GM19043 (cell line): ENCODE data around the gene MED19.
"Not testable (repeated sequence)": the region's sequence is repeated elsewhere in the genome, so short reads cannot be mapped to it uniquely, and the experiment has no call there.

Experiments used
- ATAC-seq: cut with Tn5 transposase; IDR thresholded peaks from one replicate; pipeline ENCODE4 v1.9.1; 2021; ENCODE audit warnings: low read depth; ENCODE audit not compliant: unreplicated experiment

The MED19 gene

GRCh38 chr11:57709802-57710367 is 2.1 kb downstream of the MED19 start:
- ATAC-seq: no peak

DNA sequence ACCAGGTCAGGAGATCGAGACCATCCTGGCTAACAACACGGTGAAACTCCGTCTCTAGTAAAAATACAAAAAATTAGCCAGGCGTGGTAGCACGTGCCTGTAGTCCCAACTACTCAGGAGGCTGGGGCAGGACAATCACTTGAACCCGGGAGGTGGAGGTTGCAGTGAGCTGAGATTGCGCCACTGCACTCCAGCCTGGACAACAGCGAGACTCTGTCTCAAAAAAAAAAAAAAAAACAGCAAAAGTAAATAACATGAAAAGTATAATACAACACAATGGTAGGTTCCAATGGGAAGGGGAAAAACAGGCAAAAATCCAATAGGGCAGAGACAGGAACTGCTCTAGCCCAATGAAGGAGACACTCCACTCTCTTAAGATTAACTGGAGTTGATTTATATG is 6.6 kb downstream of the MED19 start:
- not testable (repeated sequence) for ATAC-seq

GRCh38 chr11:57704932-57705331 is 7.1 kb downstream of the MED19 start:
- ATAC-seq: no peak

GRCh38 chr11:57703341-57703740 is 8.7 kb downstream of the MED19 start:
- no peak for ATAC-seq

GRCh38 chr11:57700425-57700824 is 11.6 kb downstream of the MED19 start:
- ATAC-seq: no peak

DNA sequence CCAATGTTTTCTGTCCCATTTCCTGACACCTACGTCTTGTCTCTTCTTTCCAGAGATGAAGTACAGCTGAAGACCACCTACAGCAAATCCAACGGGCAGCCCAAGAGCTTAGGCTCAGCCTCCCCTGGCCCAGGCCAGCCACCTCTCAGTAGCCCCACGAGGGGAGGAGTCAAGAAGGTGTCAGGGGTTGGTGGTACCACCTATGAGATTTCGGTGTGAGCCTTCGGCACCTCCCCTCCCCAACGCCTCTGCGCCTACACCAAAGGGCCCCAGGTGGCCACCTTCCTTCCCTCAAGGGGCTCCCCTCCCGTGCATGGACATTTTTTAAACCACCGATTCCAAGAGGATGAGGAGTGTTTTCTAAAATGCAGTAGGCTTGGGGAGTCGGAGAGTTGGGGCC is 12.2 kb downstream of the MED19 start:
- no peak for ATAC-seq

DNA sequence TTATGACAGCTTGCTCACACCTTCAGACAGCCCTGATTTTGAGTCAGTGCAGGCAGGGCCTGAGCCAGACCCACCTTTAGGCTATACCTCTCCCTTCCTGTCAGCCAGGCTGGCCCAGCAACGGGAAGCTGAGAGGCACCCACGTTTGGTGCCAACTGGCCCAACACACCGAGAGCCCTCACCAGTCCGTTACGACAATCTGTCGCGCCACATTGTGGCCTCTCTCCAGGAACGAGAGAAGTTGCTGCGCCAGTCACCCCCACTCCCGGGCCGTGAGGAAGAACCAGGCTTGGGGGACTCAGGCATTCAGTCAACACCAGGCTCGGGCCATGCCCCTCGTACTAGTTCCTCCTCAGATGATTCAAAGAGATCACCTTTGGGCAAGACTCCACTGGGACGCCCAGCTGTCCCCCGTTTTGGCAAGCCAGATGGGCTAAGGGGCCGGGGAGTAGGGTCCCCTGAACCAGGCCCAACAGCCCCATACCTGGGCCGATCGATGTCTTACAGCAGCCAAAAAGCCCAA is 13.1 kb downstream of the MED19 start:
- ATAC-seq: no peak

GRCh38 chr11:57690474-57690873 is 21.5 kb downstream of the MED19 start:
- not testable (repeated sequence) for ATAC-seq

DNA sequence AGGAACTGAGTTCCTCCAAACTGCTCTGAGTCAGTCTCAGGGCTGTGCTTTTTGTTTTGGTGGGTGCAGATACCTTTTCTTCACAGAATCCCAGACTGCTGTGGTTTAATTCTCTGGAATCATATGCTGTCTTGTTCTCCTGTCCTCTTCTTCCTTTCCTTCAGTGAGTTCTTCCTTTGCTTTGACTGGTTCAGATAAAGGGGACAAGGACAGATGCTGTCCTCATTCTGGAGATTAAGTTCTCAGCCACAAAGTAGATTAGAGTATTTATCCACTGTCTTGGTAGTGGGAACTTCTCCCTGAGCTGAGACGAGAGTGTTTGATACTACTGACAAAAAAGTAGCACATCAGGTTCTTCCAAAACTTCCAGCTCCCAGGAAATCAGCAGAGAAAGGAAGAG is 30.8 kb downstream of the MED19 start:
- ATAC-seq: no peak

DNA sequence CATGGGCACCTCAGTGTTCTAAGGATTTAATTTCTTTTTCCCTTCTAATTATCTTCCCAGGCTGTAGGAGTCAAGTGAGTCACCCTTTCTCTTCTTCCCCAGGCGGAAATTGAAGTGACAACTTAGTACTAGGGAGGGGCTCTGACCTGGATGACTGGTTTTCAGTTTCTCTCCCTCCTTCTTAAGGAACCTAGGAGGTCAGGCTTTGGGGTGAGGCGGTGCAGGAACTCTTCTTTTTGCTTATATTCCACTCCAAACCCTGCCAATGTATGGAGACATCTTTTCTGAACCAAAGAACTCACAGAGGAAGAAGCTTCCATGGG is 31.5 kb downstream of the MED19 start:
- no peak for ATAC-seq

DNA sequence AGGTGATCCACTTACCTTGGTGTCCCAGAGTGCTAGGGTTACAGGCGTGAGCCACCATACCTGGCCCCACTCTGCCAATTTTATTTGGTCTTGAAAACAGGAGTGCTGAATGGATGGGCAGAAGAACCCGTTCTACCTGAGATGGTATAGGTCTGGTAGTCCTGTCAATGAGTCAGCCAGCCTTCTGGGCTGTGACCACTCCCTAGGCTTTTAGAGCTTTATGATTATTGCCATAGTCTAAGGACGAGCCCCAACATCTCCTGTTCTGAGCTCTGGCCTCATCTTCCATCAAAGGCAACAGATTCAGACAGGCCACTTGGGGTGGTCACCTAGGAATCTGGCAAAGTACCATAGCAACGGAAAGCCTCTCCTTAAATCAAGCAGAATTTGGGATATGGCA is 32.6 kb downstream of the MED19 start:
- no peak for ATAC-seq

GRCh38 chr11:57675176-57675941 is 36.7 kb downstream of the MED19 start:
- ATAC-seq: no peak

GRCh38 chr11:57674251-57674650 is 37.8 kb downstream of the MED19 start:
- ATAC-seq: no peak

DNA sequence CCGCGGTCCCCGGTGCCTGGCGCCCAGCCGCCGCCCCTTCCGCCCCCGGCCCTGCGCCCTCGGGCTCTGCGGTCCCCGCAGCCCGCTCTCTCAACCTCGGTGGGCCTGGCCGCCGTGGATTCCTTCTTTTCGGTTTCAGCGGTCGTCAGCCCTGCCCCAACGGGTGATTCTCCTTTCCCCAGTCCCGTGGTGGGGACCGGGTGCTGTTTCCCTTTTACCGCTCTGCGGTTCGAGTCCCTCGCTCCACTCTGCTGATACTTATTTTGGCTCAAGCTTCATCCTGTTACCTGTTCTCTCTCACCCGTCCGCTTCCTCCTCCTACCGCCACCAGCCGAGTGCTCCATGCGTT is 43.6 kb downstream of the MED19 start:
- peak; percentile 3 for ATAC-seq

GRCh38 chr11:57667736-57668433 is 44.1 kb downstream of the MED19 start, which contains the start of gene ZDHHC5:
TSS of gene ZDHHC5 (plus strand) at chr11:57668114. CDS start at chr11:57673091, 4,977 bp downstream.
- peak; percentile 78 for ATAC-seq

GRCh38 chr11:57667117-57667735 is 44.8 kb downstream of the MED19 start:
- peak; percentile 55 for ATAC-seq

DNA sequence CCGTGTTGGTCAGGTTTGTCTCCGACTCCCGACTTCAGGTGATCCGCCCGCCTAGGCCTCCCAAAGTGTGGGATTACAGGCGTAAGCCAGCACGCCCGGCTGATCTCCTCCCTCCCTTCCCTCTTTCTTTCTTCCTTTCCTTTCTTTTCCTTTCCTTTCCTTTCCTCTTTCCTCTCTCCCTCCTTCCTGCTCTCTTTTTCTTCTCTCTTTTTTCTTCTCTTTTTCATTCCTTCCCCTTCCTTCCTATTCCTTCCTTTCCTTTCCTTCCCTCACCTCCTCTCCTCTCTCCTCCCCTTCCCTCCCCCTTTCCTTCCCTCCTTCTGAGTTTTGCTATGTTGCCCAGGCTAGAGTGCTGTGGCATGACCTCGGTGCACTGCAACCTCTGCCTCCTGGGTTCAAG is 48.0 kb downstream of the MED19 start:
- no peak for ATAC-seq

DNA sequence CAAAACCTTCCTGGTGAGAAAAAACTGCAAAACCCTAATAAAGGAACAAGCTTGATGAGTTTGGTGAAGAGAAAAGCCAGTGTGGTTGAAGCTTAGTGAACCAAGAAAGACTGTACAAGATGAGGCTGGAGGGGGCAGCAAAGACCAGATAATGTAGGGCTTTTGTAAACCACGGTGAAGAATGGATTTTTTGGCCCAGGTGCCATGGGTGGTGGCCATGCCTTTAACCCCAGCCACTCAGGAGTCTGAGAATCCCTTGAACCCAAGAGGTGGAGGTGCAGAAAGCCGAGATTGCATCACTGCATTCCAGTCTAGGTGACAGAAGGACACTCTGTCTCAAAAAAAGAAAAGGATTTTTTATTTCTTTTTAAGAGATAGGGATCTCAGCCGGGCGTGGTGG is 49.1 kb downstream of the MED19 start:
- no peak for ATAC-seq

DNA sequence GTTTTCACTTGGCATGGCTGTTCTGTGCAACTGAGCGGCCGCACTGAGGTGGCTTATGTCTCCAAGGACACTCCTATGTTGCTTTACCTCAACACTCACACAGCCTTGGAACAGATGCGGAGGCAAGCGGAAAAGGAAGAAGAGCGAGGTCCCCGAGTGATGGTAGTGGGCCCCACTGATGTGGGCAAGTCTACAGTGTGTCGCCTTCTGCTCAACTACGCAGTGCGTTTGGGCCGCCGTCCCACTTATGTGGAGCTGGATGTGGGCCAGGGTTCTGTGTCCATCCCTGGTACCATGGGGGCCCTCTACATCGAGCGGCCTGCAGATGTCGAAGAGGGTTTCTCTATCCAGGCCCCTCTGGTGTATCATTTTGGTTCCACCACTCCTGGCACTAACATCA is 52.3 kb downstream of the MED19 start:
- no peak for ATAC-seq

- no peak for ATAC-seq
Observed at GRCh38 chr11:57658023-57658361, 54.0 kb downstream of the MED19 start.
